Fibroblast of lung (primary cell): ENCODE measurements around the gene HMGXB4. TPM values are rescaled to one million over a fixed set of nuclear protein-coding genes. Genes with fewer than 3 reads are reported as not detected.

Experiments
- DNase-seq, 2 donors: peaks; one replicate each; pipeline versions ENCODE4 v3.0.0 to v3.0.0-alpha.2; 2010; ENCODE audit warnings: low read depth in 2 of 2
- H2AFZ ChIP-seq: 2 replicates; pipeline ENCODE4 v1.5.1; 2012; ENCODE audit warnings: low read length, control low read depth, inconsistent platforms
- H3K27ac ChIP-seq: 2 replicates; pipeline ENCODE4 v1.5.1; 2011; ENCODE audit warnings: low read length, control low read depth; ENCODE audit not compliant: insufficient read depth
- H3K27me3 ChIP-seq: 2 replicates; pipeline ENCODE4 v1.5.1; 2011; ENCODE audit warnings: mild to moderate bottlenecking, low read length; ENCODE audit not compliant: control insufficient read depth, insufficient read depth
- H3K36me3 ChIP-seq: 2 replicates; pipeline ENCODE4 v1.5.1; 2011; ENCODE audit warnings: low read length; ENCODE audit not compliant: control insufficient read depth, insufficient read depth
- H3K4me1 ChIP-seq: 2 replicates; pipeline ENCODE4 v1.5.1; 2011; ENCODE audit warnings: low read length; ENCODE audit not compliant: control insufficient read depth, insufficient read depth; ENCODE audit errors: extremely low read depth
- H3K4me2 ChIP-seq: 2 replicates; pipeline ENCODE4 v1.5.1; 2011; ENCODE audit warnings: low read length, control low read depth; ENCODE audit not compliant: insufficient read depth; ENCODE audit errors: extremely low read depth
- H3K4me3 ChIP-seq, 4 experiments: fragments of 200-600 bp in 1 of 4; sonication (generic) in 1 of 4; replicated peaks in 1 of 4; 2 replicates each; pipeline ENCODE4 v1.5.1; 2011 to 2016; ENCODE audit warnings: low read length in 4 of 4, low read depth in 3 of 4, mild to moderate bottlenecking in 3 of 4, control low read depth in 2 of 4, inconsistent platforms in 1 of 4, mixed read lengths in 1 of 4; ENCODE audit not compliant: insufficient read depth in 1 of 4; ENCODE audit errors: control extremely low read depth in 1 of 4
- H3K79me2 ChIP-seq: 2 replicates; pipeline ENCODE4 v1.5.1; 2012; ENCODE audit warnings: mild to moderate bottlenecking, low read length, inconsistent platforms; ENCODE audit not compliant: control insufficient read depth, insufficient read depth
- H3K9ac ChIP-seq: 2 replicates; pipeline ENCODE4 v1.5.1; 2011; ENCODE audit warnings: mild to moderate bottlenecking, low read length, control low read depth; ENCODE audit not compliant: insufficient read depth
- H3K9me3 ChIP-seq: 2 replicates; pipeline ENCODE4 v1.5.1; 2012; ENCODE audit warnings: low read depth, low read length; ENCODE audit not compliant: control insufficient read depth, insufficient read depth
- H4K20me1 ChIP-seq: 2 replicates; pipeline ENCODE4 v1.5.1; 2011; ENCODE audit warnings: low read length; ENCODE audit not compliant: control insufficient read depth, insufficient read depth; ENCODE audit errors: extremely low read depth
- EZH2 ChIP-seq: IDR thresholded peaks from 2 replicates; pipeline ENCODE4 v1.5.1; 2012; ENCODE audit warnings: low read length, control low read depth, mild to moderate bottlenecking; ENCODE audit errors: missing control alignments
- polyA plus RNA-seq, 2 donors: library from polyadenylated mRNA; depleted of rRNA in 1 of 2; stranded (reverse) in 1 of 2; unstranded in 1 of 2; fragments of >200 nt; gene quantifications; 2 replicates each; pipeline ENCODE4 v1.2.1, GENCODE V29; 2011 to 2012; ENCODE audit warnings: missing spikeins in 1 of 2
- total RNA-seq: library from RNA; depleted of rRNA; stranded (reverse); fragments of >200 nt; gene quantifications from 2 replicates; pipeline ENCODE4 v1.2.1, GENCODE V29; 2014
- TF ChIP-seq, protein P1 (sequence below), 2 donors: IDR thresholded peaks in 1 of 2; conservative IDR thresholded peaks in 1 of 2; 1 replicate in 1 of 2; 2 replicates in 1 of 2; pipeline ENCODE4 v1.5.1; 2011 to 2012; ENCODE audit warnings: low read length in 2 of 2, control low read depth in 1 of 2, inconsistent platforms in 1 of 2, low read depth in 1 of 2, mild to moderate bottlenecking in 1 of 2

Gene HMGXB4
- total and polyA plus RNA-seq, 2 donors (not counting 1 experiment from before 2014, with no cell fraction given), result 17.3 to 31.2 TPM

DNA sequence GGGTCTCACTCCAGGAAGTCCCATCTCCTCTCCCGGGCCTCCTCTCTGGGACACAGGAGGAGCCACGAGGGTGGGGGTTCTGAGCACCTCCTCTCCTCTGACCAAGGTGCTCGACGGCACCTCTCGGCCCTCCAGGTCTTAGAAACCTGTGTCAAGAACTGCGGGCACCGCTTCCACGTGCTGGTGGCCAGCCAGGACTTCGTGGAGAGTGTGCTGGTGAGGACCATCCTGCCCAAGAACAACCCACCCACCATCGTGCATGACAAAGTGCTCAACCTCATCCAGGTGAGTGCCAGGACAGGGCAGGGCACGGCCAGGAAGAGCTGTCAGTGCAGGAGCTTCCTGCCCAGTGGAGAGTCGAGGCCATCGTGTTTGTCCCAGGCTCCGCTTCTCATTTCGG lies 65.6 kb downstream of the HMGXB4 start:
- no peak for DNase-seq
- Histone ChIP-seq H3K9me3 (no peaks in the 10 kb centered on the region), H3K79me2 (no peaks in the 10 kb centered on the region), H3K4me3 (no peak overlapping the region), H4K20me1 (no peaks in the 10 kb centered on the region), H3K4me2 (no peak overlapping the region), H2AFZ (no peak overlapping the region), H3K9ac (no peak overlapping the region), H3K4me1 (no peaks in the 10 kb centered on the region), H3K27ac (no peak overlapping the region), H3K27me3 (no peaks in the 10 kb centered on the region), H3K36me3 (peaks cover 18% of the 10 kb centered on the region)
- TF ChIP-seq EZH2, result no peak
- TF ChIP-seq, protein P1, sequence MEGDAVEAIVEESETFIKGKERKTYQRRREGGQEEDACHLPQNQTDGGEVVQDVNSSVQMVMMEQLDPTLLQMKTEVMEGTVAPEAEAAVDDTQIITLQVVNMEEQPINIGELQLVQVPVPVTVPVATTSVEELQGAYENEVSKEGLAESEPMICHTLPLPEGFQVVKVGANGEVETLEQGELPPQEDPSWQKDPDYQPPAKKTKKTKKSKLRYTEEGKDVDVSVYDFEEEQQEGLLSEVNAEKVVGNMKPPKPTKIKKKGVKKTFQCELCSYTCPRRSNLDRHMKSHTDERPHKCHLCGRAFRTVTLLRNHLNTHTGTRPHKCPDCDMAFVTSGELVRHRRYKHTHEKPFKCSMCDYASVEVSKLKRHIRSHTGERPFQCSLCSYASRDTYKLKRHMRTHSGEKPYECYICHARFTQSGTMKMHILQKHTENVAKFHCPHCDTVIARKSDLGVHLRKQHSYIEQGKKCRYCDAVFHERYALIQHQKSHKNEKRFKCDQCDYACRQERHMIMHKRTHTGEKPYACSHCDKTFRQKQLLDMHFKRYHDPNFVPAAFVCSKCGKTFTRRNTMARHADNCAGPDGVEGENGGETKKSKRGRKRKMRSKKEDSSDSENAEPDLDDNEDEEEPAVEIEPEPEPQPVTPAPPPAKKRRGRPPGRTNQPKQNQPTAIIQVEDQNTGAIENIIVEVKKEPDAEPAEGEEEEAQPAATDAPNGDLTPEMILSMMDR (conservative IDR thresholded peaks at IDR 0.05 in 1 of 2, IDR thresholded peaks at IDR 0.05 in 1 of 2; ENCODE audit: low read depth in 1 of 2, low read length in 2 of 2), result no peak

DNA sequence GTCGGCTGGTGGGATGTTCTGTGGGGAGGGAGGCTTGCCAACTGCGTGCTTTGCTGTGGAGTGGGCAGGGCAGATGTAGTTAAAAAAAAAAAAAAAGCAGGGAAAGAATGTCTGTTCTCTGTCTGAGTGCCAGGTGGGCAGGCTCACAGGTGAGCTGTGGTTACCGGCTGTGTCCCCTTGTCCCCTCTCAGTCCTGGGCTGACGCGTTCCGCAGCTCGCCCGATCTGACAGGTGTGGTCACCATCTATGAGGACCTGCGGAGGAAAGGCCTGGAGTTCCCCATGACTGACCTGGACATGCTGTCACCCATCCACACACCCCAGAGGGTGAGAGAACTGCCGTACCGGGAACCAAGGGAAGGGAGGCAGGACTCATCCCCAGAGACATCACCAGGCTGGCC lies 66.0 kb downstream of the HMGXB4 start:
- H3K9me3 ChIP-seq, result no peaks in the 10 kb centered on the region
- H3K27ac ChIP-seq, result no peak overlapping the region
- H3K4me2 ChIP-seq, result no peak overlapping the region
- H3K4me3 ChIP-seq, result no peak overlapping the region
- H2AFZ ChIP-seq, result no peak overlapping the region
- H3K79me2 ChIP-seq, result no peaks in the 10 kb centered on the region
- DNase-seq, result no peak
- no peaks in the 10 kb centered on the region for H3K27me3 ChIP-seq
- H3K4me1 ChIP-seq, result no peaks in the 10 kb centered on the region
- H3K9ac ChIP-seq, result no peak overlapping the region
- peaks cover 20% of the 10 kb centered on the region for H3K36me3 ChIP-seq
- TF ChIP-seq, protein P1 (conservative IDR thresholded peaks at IDR 0.05 in 1 of 2, IDR thresholded peaks at IDR 0.05 in 1 of 2; ENCODE audit: low read depth in 1 of 2, low read length in 2 of 2), result no peak
- no peak for TF ChIP-seq EZH2
- H4K20me1 ChIP-seq, result no peaks in the 10 kb centered on the region

DNA sequence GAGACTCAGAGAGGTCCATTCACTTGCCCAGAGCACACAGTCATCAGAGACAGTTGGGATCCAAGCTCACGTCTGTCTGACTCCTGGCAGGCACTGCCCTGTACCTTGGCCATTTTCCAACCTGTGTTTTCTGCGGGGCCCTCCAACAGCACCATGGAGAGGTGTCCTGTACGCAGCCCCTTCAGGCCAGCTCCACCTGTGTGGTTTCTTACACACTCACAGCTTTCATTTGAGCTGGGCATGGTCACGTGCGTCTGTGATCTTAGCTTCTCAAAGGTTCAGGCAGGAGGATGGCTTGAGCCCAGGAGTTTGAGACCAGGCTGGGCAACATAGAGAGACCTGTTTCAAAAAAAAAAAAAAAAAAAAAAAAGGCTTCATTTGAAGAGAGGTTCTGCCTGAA lies 66.8 kb downstream of the HMGXB4 start:
- Histone ChIP-seq H3K9me3 (no peaks in the 10 kb centered on the region), H3K4me3 (no peak overlapping the region), H3K27me3 (no peaks in the 10 kb centered on the region), H3K27ac (no peak overlapping the region), H2AFZ (no peak overlapping the region), H3K4me2 (no peak overlapping the region), H3K36me3 (peaks cover 21% of the 10 kb centered on the region), H3K4me1 (no peaks in the 10 kb centered on the region), H3K9ac (no peak overlapping the region), H4K20me1 (no peaks in the 10 kb centered on the region), H3K79me2 (no peaks in the 10 kb centered on the region)
- no peak for DNase-seq
- TF ChIP-seq, protein P1 (conservative IDR thresholded peaks at IDR 0.05 in 1 of 2, IDR thresholded peaks at IDR 0.05 in 1 of 2; ENCODE audit: low read depth in 1 of 2, low read length in 2 of 2), result no peak
- no peak for TF ChIP-seq EZH2
